Transverse colon (tissue), 4 donors: ENCODE data around the gene CREB5. TPM values are rescaled to one million over a fixed set of nuclear protein-coding genes. Genes with fewer than 3 reads are reported as not detected.

Experiments used
- DNase-seq: peaks from one replicate; pipeline ENCODE4 v3.0.0-alpha.2; 2019
- H3K27ac ChIP-seq, 4 donors: fragments of 200-600 bp; sonication (generic); 2 replicates each; pipeline ENCODE4 v1.5.1; 2016 to 2018; ENCODE audit warnings: inconsistent platforms in 4 of 4
- H3K27me3 ChIP-seq: fragments of 200-600 bp; sonication (generic); 2 replicates; pipeline ENCODE4 v1.5.1; 2017; ENCODE audit warnings: inconsistent platforms
- H3K36me3 ChIP-seq, 4 donors: fragments of 200-600 bp; sonication (generic); 2 replicates each; pipeline ENCODE4 v1.5.1; 2017 to 2019; ENCODE audit warnings: inconsistent platforms in 4 of 4
- H3K4me1 ChIP-seq, 4 donors: fragments of 200-600 bp; sonication (generic); 2 replicates each; pipeline ENCODE4 v1.5.1; 2017 to 2020; ENCODE audit warnings: inconsistent platforms in 4 of 4
- H3K4me3 ChIP-seq, 4 donors: fragments of 200-600 bp; sonication (generic); 1 replicate in 1 of 4; 2 replicates in 3 of 4; pipeline versions ENCODE4 v1.5.1 to v1.6.1; 2017 to 2019; ENCODE audit warnings: inconsistent platforms in 4 of 4
- H3K9me3 ChIP-seq, 2 donors: fragments of 200-600 bp; sonication (generic); 2 replicates each; pipeline ENCODE4 v1.5.1; 2017 to 2019; ENCODE audit warnings: inconsistent platforms in 2 of 2
- EP300 ChIP-seq: sonication (generic); formaldehyde crosslinking; IDR thresholded peaks from one replicate; pipeline ENCODE4 v1.6.1; 2017; ENCODE audit warnings: antibody characterized with exemption, low read depth
- POLR2A ChIP-seq: fragments of 450-650 bp; IDR thresholded peaks from one replicate; pipeline ENCODE4 v1.6.1; 2016; ENCODE audit warnings: antibody characterized with exemption, mild to moderate bottlenecking, moderate library complexity
- POLR2AphosphoS5 ChIP-seq, 3 donors: sonication (generic); formaldehyde crosslinking; IDR thresholded peaks; one replicate each; pipeline ENCODE4 v1.6.1; 2016; ENCODE audit warnings: antibody characterized with exemption in 3 of 3
- WGBS, 2 donors: methylation state at CpG; one replicate each; pipeline ENCODE4 v1.1.5; 2018; ENCODE audit warnings: low coverage in 1 of 2; 5-methylcytosine and 5-hydroxymethylcytosine counted together
- in situ Hi-C, 4 donors: fragments of 200-750 bp; cut with MboI; loops; one replicate each; pipeline versions ENCODE4 v1.15.0 to v1.15.1; 2017; ENCODE audit warnings: low sequenced_read_pairs in 3 of 4, low pct_ligation_motif_present in 1 of 4, low pct_unique_long_range_greater_than_20kb in 1 of 4
- intact Hi-C: fragments of 100-400 bp; cut with DNase I; formaldehyde crosslinking; loops from one replicate; pipeline ENCODE4 v1.15.1; 2023; ENCODE audit warnings: low total_unique reads
- total RNA-seq, 4 donors: library from RNA; depleted of rRNA; stranded (reverse); fragments of >200 nt; gene quantifications; one replicate each; pipeline ENCODE4 v1.1.0, GENCODE V29; 2016
- TF ChIP-seq, protein P1 (sequence below), 5 experiments: fragments of 200-600 bp in 3 of 5; fragments of 450-650 bp in 2 of 5; sonication (generic) in 3 of 5; IDR thresholded peaks; 1 replicate in 2 of 5; 2 replicates in 3 of 5; pipeline ENCODE4 v1.5.1; 2016 to 2017; ENCODE audit warnings: antibody characterized with exemption in 5 of 5, inconsistent platforms in 3 of 5, mild to moderate bottlenecking in 2 of 5, moderate library complexity in 1 of 5

The CREB5 gene
- total RNA-seq, 4 donors from 2014 or later: 3.0 to 12.2 (median 7.0) TPM

DNA sequence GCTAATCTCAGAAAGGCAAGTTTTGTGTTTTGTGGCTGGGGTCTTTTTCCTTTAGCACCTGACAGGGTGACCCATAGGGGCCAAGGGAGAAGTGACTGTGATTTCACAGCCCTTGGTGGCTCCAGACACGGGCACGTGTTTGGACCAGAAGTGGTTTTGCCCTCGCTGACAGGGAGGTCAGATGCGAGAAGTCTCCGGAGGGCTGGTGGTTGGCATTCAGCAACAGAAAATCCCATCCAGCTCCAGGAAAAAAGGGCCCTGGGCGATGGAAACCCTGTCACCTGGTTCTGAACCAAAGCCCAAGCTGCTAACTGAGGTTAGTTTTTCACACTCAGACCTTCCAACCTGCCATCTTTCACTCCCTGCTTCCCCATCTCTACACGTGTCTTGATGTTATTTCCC, 272.9 kb downstream of the CREB5 start:
- intact Hi-C loops (no loop called here), in situ Hi-C loops (loop anchor here in 1 of 4 donors (25.0 kb wide), 1 partner anchor 273 kb away; the partner anchor contains the start of gene CREB5)
- Histone ChIP-seq H3K9me3 (no peaks in the 10 kb centered on the region), H3K4me3 (no peak overlapping the region), H3K27ac (peak overlapping the region; percentile 74 to 85 (median 82)), H3K27me3 (peaks cover 9% of the 10 kb centered on the region), H3K4me1 (peaks cover 0 to 29% (median 13%) of the 10 kb centered on the region in 4 donors), H3K36me3 (no peaks in the 10 kb centered on the region)
- peak; percentile 21 for DNase-seq
- TF ChIP-seq POLR2A (no peak), EP300 (no peak), POLR2AphosphoS5 (IDR thresholded peaks at IDR 0.05) (no peak)
- TF ChIP-seq, protein P1, sequence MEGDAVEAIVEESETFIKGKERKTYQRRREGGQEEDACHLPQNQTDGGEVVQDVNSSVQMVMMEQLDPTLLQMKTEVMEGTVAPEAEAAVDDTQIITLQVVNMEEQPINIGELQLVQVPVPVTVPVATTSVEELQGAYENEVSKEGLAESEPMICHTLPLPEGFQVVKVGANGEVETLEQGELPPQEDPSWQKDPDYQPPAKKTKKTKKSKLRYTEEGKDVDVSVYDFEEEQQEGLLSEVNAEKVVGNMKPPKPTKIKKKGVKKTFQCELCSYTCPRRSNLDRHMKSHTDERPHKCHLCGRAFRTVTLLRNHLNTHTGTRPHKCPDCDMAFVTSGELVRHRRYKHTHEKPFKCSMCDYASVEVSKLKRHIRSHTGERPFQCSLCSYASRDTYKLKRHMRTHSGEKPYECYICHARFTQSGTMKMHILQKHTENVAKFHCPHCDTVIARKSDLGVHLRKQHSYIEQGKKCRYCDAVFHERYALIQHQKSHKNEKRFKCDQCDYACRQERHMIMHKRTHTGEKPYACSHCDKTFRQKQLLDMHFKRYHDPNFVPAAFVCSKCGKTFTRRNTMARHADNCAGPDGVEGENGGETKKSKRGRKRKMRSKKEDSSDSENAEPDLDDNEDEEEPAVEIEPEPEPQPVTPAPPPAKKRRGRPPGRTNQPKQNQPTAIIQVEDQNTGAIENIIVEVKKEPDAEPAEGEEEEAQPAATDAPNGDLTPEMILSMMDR (IDR thresholded peaks at IDR 0.05): no peak
- WGBS, 2 donors: 51% methylated on average over 7 of the region's 7 CpGs; no CpG with 5 or more reads in 1 of the 2 donors

DNA sequence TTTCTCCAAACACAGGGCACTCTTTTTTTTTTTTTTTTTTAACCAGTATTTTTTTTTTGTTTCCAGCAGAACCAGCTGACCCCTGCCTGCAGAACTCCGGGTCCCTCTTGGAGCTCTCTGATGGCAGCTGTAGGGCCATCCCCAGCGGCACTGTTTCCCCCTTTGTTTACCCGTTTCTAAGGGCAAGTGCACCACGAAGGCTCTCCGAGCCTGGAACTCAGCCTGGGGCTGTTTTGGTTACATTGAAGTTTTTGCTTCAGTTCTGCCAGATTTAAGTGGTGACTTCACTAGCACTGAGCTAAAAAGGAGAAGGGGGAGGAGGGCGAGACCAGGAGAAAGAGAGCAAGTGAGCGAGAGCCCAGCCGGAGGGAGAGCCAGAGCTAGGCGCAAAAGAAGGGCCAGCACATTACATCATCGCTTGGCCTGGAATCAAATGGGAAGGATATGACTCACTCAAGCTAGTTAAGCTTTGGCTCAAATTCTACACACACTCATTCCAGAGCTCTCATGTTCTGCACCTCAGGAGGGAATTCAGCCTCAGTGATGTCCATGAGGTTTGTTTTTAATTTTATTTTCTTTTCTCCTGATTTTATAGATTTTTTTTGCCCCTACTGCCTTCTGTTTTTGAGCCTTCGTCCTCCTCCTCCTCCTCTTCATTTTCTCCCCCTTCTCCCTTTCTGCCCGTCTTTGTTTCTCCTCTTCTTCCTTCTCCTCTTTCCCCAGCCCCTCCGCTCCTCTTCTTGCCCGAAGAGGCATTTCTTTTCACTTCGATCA, 273.5 kb downstream of the CREB5 start:
- Histone ChIP-seq H3K36me3 (no peaks in the 10 kb centered on the region), H3K27ac (peak overlapping the region; percentile 74 to 85 (median 82)), H3K9me3 (no peaks in the 10 kb centered on the region), H3K27me3 (peaks cover 9% of the 10 kb centered on the region), H3K4me1 (peaks cover 0 to 29% (median 13%) of the 10 kb centered on the region in 4 donors), H3K4me3 (peak overlapping the region in 3 of 4 donors; percentile 17 to 44 (median 26))
- intact Hi-C loops (no loop called here), in situ Hi-C loops (loop anchor here in 1 of 4 donors (25.0 kb wide), 1 partner anchor 274 kb away; the partner anchor contains the start of gene CREB5)
- peak; percentile 93 to 95 (median 94) for TF ChIP-seq POLR2AphosphoS5 (IDR thresholded peaks at IDR 0.05)
- peak; percentile 67 for TF ChIP-seq POLR2A
- TF ChIP-seq, protein P1 (IDR thresholded peaks at IDR 0.05): no peak
- TF ChIP-seq EP300: no peak
- DNase-seq: peak; percentile 87
- 3 to 5% methylated on average over 6 to 15 of the region's 15 CpGs for WGBS, 2 donors

DNA sequence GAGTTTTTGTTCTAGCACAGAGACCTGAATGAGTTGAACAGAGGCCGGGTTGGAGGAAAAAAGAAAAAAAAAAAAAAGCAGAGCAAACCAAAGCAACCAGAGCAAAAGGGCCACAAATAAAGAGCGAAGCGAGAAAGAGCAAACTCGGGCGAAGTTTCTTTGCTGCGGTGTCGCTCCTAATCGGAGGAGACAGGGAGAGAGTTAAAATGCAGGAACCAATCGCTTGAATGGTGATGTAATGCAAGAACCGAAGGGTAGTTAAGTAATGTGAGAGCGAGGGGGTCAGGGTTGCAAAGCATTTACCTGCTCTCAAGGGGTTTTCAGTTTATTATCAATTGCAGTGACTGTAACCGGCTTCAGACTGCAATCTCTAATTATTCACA, 274.1 kb downstream of the CREB5 start:
- TF ChIP-seq POLR2A (no peak), POLR2AphosphoS5 (IDR thresholded peaks at IDR 0.05) (peak in 1 of 3 donors; percentile 6), EP300 (no peak)
- TF ChIP-seq, protein P1 (IDR thresholded peaks at IDR 0.05): no peak
- DNase-seq: peak; percentile 12
- in situ Hi-C loops: loop anchor here in 1 of 4 donors (25.0 kb wide), 1 partner anchor 274 kb away; the partner anchor contains the start of gene CREB5
- intact Hi-C loops: no loop called here
- H3K4me3 ChIP-seq: peak overlapping the region in 3 of 4 donors; percentile 17 to 44 (median 26)
- no peaks in the 10 kb centered on the region for H3K9me3 ChIP-seq
- peaks cover 0 to 29% (median 13%) of the 10 kb centered on the region in 4 donors for H3K4me1 ChIP-seq
- no peaks in the 10 kb centered on the region for H3K36me3 ChIP-seq
- peaks cover 9% of the 10 kb centered on the region for H3K27me3 ChIP-seq
- 13 to 17% methylated on average over 12 of the region's 12 CpGs for WGBS, 2 donors
- peak overlapping the region; percentile 74 to 85 (median 82) for H3K27ac ChIP-seq

DNA sequence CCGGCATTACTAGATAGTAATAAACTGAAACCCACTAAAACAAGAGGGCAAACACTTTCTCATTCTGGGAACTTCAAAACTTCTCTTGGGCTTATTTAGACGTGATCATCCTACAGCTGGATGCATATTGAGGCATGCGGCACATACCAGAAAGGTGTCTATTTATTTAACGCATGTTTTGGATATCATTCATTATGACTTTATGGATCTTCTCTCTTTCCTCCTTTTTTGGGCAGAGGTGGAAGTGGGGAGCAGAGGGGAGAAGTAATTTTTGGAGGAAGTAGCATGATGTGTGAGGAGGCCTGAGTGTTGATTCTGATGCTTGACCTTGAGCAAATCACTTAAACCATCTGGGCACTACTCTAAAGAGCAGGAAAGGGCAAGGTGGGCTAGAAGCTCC, 275.2 kb downstream of the CREB5 start:
- no peaks in the 10 kb centered on the region for H3K36me3 ChIP-seq
- TF ChIP-seq, protein P1 (IDR thresholded peaks at IDR 0.05): no peak
- TF ChIP-seq POLR2A (no peak), POLR2AphosphoS5 (IDR thresholded peaks at IDR 0.05) (no peak), EP300 (no peak)
- no peak overlapping the region for H3K4me3 ChIP-seq
- H3K4me1 ChIP-seq: peaks cover 0 to 29% (median 13%) of the 10 kb centered on the region in 4 donors
- in situ Hi-C loops (loop anchor here in 1 of 4 donors (25.0 kb wide), 1 partner anchor 275 kb away; the partner anchor contains the start of gene CREB5), intact Hi-C loops (no loop called here)
- H3K9me3 ChIP-seq: no peaks in the 10 kb centered on the region
- H3K27ac ChIP-seq: peak overlapping the region in 3 of 4 donors; percentile 19 to 85 (median 83)
- no peak for DNase-seq
- peaks cover 9% of the 10 kb centered on the region for H3K27me3 ChIP-seq
- 54 to 59% methylated on average over 3 to 4 of the region's 4 CpGs for WGBS, 2 donors
